Esophagus mucosa (tissue), 1 donor: Measurements from ENCODE around the gene DAB1. TPM values are rescaled to one million over a fixed set of nuclear protein-coding genes. Genes with fewer than 3 reads are reported as not detected.

Experiments
- ATAC-seq: fragments of 200-7000 bp; cut with Tn5 transposase; one replicate; pipeline ENCODE4 v1.9.1; 2020
- total RNA-seq: library from RNA; stranded (reverse); gene quantifications from one replicate; pipeline ENCODE4 v1.2.4, GENCODE V29; 2023
- donor health status: DM: yes; HTN: yes; CAD: no.

The DAB1 gene
- total RNA-seq, 1 donor from 2014 or later: 0.04 TPM

DNA sequence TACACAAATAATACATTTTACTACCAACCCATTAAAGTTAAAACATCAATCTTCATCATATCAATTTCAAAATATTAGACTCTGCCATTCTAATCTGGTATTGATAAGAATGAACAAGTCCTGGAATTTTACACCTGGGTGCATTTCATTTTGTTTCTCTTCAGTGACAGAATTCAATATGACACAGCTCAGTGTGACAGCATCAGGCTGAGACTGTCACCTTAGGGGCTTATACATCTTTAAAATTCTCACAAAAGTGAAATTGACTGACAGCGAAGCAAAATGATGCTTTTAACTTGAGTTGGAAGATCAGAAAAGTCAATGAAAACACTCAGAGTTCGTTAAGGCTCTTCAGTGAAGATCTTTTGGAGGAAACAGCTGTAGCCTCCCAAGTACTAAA is 213.0 kb downstream of the DAB1 start:
- no peak for ATAC-seq

DNA sequence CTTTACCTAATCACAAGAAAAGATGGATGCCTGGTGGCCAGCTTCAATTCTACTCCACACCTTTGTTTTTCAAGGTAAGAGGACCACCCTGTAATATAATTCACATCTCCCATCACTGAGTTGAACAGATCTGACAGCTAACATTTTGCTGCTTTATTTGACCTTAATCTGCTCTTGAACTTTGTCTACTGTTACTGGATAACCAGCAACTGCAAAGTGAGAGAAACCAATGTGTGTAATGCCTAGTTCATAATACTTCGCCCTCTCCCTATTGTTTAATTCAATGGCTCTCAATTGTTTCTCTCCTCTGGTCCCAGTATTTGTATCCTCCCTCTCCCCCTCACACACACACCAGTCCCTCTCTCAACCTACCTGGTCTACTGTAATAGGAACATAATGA is 214.4 kb downstream of the DAB1 start:
- no peak for ATAC-seq

DNA sequence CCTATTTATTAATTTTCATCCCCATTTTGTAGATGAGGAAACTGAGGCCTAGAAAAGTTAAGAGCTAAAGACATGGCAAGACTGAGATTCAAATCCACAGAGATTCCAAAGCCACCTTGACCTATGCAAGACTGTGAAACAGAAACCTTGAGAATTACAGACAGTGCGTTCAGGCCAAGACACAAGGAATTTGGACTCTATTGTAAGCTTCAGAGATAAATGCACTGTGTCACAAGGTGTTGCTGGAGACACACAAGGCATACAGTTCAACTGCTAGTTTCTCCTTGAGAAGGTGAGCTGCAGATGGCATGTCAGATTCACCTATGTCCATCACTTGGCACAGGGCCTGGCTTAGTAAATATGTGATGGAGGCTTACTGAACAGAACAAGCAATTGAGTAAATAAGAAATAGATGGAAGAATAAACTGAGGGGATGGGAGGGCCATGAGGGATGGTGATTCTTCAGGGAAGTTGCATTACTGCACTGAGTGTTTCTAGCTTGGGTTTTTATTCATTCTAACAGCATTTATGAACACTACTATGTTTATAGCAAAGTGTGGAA is 215.0 kb downstream of the DAB1 start:
- no peak for ATAC-seq

DNA sequence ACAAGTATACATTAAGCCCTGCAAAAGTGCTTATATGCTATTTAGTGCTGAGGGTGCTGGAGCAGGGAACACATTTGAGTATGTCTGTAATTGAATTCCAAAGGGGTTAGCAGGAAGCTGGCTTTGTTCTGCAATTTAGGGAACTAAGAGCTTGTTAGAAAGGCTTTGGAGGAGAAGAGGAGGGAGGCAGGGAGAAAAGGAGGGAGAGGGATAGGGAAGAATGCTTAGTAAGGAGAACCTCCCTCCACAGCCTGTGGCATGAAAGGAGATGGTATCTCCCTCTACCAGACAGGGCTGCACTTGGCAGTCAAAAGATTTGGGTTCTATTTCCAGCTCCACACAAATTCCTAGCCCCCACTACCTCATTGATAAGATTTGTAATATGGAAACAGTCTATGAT is 217.8 kb downstream of the DAB1 start:
- no peak for ATAC-seq

DNA sequence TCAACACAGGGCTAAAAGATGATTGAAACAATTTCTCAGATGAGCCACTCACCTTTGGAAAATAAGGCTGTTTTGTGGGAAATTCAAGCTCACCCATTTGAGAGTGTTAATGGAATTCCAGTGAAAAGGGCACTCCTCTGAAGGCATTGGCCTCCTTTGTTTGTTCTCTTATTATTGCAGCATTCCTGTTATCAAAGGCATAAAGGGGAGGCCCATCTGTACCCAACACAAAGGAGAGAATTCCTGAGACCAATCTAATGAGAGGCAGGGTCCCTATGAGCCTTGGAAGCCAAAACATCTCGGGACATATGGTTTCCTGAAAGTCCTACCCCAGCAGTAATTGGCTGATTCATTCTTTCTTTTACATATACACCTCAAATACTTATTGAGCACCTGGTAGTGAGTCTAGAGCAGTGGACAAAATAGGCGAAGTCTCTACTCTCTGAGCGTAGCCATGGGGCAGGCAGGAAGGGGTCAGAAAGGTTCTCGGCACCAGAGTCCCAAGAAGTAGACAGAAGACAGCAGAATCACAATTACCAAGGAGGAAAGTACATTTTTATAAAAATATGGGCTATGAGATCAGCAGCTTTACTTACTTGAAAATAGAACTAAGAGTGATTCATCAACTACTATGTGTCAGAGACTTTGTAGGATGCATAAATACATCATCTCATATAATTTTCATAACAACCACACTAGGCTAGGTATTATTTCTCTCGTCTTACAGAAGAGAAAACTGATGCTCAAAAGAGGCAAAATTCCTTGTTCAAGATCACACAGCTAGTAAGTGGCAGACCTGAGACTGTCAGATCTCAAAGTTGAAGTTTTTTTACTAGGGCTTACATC is 218.7 kb downstream of the DAB1 start:
- no peak for ATAC-seq

DNA sequence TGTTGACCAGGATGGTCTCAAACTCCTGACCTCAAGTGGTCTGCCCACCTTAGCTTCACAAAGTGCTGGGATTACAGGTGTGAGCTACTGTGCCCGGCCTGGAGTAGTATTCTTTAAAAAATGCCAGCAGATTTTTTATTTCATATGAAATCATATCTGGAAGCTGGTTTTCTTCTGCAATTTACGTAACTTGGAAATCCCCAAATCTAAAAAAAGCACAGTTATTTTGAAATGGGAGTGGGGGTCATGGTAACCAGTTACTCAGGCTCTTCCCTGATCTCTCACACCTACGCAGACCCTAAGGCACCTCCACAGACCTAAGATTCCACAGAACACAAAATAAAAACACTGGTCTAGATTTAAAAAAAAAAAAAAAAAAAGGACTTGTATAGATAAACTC is 219.8 kb downstream of the DAB1 start:
- ATAC-seq: no peak

DNA sequence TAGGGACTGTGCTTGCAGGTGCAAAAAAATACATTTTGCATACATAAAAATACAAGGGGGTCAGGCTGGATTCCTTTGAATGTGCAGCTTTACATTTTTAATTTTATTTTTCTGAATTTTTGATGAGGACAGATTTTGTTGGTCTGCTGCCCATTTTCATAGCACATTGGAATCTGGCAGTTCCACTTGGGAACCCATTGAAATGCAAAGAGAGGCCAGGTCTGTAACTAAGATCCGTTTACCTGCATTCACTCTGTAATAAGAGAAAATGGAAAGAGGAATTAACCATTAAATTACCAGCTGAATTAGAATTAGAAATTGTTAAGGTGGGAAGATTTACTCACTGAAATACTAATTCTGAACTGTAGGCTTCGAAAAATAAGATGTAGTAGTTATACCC is 221.6 kb downstream of the DAB1 start:
- no peak for ATAC-seq

DNA sequence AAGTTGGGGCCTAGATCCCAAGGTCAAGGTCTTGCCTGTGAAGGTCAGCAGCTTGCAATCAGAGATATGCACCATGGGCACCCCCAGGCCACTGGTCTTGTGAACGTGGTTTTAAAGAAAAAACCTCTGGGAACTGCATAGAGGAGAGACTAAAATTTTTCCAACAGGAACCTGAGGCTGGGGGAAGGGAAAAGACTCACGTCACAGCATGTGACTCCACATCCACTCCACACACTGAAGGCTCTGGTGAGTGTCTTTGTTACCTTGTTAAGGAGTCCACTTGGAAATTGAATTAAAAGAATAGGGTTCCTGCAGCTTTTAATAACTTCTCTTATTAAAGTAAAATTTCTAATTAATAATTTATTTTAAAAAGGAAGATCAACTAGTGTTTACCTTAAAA is 224.9 kb downstream of the DAB1 start:
- ATAC-seq: no peak

DNA sequence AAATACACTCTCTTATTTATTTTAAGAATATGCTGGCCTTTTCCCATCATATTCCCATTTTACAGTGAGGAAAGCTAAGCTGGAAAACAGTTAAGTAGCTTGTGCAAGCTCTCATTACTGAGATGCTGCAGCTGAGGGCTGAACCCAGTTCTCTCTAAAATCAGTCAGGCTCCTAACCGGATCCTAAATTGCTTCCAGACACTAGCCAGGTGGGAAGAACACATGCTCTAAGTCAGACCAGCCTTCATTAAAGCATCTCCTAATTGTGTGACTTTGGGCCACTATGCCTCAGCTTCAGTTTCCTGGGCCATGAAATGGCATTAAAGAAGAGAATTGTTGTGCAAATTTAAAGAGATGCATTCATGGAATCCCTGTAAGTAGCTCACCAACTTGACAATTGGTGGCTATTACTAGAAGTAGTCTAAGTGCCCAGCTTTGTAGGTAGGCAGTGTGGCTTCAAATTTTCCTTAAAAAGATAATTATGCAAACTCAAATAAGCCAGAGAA is 228.4 kb downstream of the DAB1 start:
- ATAC-seq: no peak

DNA sequence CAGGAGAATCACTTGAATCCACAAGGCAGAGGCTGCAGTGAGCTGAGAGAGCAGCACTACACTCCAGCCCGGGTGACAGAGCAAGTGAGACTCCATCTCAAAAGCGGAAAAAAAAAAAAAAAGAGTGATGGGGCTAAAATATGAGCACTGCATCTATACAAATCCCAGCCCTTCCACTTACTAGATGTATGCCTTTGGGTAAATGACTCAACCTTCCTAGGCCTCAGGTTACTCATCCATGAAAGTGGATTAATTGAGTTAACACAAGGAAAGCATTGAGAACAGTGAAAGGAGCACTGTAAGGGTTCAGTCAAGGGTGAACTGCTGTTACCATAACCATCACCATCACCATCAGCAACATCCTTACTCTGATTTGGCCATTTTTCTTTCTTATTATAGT is 231.6 kb downstream of the DAB1 start:
- ATAC-seq: no peak

DNA sequence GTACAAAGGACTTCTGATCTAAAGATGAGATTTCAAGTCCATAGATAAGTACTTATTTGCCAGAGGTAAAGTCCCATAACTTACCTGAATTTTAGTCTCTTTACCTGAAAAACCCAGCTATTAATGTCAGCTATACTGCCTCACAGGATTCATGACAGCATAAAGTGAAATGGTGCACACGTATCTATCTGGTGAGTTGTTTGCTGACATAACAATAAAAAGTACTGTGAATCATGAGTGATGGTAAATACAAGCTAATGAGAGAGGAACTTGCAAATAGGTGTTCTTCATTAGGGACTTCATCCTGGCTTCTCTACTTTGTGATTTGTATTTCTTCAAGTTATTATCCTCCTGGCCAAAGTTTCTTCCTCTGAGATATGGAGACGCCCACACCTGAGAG is 233.0 kb downstream of the DAB1 start:
- no peak for ATAC-seq

DNA sequence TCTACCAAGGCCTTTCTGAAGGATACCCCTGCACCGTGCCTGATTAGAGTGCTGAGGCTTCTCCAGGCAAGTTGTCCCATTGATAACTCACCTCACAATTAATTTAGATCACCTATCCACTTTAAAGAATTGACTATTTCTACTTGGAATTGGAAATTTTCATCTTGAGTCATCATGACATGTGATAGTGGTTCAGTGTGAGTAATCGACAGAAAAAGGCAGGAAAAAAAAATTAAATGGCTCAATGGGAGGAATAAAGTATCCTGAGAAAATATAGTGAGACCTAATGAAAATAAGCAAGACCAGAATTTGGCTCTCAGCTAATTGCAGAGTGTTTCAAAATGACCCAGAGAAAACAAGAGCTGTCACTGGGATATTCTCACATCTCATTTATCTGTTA is 235.7 kb downstream of the DAB1 start:
- no peak for ATAC-seq

DNA sequence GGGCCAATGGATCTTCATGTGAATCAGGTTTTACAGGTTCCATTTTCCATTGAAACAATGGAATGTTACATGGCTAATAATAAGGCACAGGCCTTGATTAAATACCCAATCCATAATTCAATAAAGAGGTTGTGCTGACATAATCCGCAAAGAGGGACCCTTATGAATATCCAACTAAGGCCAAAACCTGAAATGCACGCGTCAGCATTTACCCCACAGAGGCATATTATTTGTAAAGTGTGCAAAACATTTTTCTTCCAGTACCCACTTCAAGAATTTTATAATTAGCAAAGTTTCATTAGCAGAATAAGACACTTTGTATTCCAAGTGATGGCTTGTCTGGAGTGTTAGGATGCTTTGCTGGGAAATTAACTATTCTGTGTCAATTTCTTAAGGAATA is 237.4 kb downstream of the DAB1 start:
- no peak for ATAC-seq

DNA sequence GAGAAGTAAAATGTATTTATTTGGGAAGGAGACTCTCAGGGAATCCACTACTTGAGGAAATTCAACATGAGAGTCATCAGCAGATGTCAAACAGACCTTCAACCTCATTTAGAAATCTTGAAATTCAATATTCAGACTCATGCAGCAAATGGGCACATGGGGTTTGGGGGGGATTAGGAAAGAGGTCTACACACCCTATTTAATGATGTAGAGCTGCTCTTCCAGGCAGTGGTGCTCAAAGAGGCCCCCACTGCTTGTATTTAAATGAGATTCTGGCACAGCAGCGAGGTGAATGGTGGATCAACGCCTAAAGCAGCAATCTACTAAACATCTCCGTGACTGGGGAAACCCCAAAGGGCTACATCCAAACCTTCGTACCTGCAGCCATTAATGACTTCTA is 244.9 kb downstream of the DAB1 start:
- ATAC-seq: no peak

DNA sequence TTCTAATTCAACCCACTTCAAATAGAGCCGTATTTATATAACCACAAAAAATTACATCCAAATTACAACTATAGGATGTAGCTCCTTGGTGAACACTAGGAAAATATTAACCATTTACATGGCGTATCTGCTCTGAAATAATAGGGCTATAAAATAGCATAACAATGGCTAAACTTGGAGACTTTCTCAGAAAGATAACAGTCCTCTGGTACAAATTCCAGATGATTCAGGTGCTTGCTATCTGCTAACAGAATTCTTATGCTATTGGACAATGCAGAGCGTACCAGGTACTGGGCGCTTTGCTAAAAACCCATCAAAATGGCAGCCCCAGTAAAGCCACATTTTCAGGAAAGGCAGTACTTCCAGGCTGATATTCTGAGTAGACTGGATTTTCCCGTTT is 248.4 kb downstream of the DAB1 start:
- no peak for ATAC-seq

DNA sequence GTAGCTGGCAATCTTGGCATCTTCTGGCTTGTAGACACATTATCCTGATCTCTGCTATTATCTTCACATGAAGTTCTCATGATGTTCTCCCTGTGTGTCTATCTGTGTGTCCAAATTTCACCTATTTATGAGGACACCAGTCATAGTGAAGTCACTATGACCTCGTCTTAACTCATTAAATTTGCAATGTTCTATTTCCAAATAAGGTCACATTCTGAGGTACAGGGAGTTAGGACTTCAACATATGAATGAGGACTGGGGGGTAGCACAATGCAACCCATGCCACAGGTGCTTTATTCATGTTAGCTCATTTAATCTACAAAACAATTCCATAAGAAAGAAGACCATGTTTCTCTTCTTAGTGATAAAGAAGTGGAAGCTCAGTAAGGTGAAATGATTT is 251.8 kb downstream of the DAB1 start:
- ATAC-seq: no peak

DNA sequence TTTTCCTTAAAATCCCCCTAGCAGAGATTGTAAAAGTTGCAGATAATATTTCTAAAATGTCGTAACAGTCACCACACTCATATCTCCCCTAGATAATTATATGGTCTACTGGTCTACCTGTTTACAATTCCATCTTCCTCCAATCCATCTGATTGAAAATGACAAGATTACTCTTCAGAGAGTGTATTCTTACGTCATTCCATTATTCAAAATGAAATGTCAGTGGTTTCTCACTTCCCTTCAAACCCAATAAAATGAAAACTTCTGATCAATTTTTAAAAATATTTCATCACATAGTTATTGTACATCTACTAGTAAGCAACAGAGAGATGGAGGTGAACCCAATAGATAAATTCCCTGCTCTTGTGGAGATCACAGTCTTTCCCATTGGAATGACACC is 255.9 kb downstream of the DAB1 start:
- ATAC-seq: no peak

DNA sequence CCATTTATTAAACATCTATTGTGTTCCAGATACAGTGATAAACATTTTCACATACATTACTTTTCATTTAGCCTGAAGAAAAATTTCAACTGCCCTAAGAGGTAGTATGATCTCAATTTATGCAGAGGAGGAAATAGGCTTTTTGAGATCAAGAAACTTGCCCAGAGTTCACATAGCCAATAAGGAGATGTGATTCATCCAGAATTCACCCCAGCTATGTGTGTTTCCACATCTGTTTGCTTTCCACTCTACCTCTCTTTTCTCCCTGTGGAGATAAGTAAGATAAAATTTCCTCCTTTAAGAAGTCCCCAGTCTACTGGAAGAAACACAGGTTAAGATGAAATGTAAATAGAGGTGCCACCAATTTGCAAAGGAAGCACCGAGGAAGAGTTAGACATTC is 258.3 kb downstream of the DAB1 start:
- ATAC-seq: no peak

DNA sequence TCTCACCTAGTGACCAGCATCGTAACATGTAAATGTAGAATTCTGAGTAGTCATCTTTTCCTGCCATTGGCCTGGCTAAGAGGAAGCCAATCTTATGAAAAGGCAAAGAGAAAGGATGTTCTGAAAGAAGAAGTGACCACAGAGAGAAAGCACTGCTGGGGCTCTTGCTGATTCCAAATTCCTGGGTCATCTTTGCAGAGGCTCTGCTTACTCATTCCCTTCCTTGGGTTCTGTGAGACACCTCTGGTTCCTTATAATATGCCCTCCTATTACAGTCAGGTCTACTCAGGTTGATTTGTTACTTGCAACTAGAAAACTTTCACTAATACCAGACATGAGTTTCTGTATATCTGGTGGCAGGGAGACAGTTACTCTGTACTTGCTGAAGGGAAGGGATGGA is 259.3 kb downstream of the DAB1 start:
- no peak for ATAC-seq

DNA sequence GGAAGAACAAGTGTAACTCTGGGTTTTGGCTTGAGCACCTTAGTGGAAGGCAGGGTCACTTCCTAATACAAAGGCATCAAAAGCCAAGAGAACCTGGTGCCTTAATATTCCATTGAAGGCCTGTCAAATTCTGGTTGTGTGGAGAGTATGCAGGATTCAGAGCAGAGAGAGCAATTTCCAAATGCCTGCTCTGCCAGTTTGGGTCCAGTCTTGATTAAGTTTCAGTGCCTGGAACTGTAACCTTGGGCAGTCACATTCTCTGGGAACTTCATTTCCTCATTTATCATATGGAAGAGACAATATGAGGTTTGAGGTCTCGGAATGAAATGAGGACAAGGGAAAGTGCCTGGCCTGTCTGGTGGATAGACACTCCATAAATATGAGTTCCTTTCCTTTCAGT is 260.1 kb downstream of the DAB1 start:
- no peak for ATAC-seq

DNA sequence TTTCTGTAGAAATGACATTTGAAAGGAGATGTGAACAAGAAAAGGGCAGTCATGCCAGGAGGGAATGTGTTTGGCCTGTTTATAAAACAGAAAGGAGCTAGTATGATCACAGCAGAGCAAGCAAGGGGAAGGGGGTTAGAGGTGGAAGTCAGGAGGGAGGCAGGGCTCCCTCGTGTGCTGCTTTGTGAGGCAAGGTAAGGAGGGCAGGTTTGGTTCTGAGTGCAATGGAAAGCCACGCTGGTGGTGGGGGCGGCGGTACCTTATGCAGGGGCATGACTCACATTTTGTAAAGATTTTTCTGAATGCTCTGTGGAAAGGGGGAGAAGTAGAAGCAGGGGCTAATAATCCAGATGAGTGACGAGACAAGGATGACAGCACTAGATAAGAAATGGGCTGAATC is 260.5 kb downstream of the DAB1 start:
- no peak for ATAC-seq

DNA sequence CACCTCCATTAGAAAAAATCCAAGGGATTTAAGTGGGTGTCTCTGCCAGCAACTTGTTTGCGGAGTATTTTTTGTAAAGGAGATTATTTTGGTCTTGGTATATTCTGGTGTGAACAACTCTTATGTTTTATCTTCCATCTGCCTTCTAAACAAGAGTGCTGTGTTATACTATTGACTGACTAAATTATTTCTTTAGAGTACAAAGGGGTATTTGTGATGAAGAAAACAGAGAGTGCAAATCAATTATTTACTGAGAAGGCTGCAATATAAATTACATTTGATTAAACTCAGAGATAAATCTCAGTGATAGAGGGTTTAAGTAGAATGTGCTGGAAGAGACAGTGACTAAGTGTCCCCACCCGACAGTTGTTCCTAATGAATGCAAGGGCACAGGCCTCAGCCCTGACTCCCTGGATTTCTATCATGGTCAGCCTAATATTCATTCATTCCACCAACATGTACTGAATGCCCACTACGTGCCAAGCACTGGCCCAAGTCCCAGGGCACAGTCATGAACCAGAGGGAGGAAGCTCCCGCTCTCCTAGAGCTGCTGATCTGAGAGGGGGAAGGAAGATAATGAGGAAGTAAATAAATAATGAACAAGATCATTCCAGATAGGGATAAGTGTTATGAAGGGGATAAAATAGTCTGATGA is 261.1 kb downstream of the DAB1 start:
- ATAC-seq: no peak

DNA sequence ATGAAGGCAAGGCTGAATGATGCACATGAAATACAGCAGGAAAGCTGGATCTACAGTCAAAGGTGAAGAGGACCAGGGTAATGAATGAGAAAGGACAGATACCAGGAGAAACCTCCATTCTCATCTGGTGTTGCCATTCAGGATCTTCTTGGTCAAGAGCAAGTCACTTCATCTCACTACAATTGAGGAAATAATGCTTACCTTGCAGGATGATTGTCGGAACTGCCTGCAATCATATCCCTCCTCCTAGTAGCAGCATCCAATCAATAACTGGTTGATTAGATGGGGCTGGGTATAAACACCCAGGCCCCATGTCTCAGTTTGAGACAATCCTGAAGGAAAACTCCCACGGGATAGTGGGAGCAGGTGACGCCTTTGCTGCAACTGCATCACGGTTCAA is 263.3 kb downstream of the DAB1 start:
- ATAC-seq: no peak

DNA sequence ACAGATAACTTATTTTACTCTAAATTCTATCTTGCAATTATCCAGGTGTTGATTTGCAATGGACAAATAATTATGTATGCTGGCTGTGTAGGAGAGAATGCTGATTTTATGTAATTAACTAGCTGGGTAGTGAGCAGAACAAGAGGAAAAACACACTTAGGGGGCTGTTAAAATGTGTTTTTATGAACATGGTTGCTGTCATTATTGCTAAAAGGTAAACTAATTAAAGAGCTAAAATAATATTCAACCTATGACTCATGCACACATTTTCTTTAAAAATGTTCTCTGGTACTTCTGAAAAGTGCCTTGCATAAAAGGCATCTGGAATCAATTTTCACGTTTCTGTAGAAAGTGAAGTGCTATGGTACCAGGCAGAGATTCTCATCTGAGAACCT is 265.3 kb downstream of the DAB1 start:
- no peak for ATAC-seq
